Measurements from ENCODE around the gene KLHL29. TPM values are rescaled to one million over a fixed set of nuclear protein-coding genes. Genes with fewer than 3 reads are reported as not detected.

The KLHL29 gene
- total RNA-seq, 1 experiment from 2014 or later = 1.9 TPM

DNA sequence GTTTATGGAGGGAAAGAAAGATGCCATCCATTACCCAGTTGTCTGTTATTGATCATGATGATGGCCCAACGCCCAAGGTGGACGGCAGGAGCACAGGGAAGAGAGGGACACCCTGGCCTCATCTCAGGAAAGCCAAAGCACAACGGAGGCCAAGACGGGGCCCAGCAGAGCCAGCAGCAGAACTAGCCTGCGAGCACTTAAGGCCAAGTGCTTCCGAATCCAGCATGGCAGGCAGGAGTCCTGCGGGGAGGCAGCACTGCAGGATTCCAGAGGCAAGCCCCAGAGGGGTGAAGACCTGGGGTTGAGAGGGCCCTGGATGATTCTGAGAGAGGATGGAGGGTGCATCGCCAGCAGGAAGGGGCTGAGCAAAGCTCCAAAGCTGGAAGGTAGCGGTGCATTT is 28.3 kb upstream of the KLHL29 start:
- H3K4me1 ChIP-seq (replicated peaks) = no peaks in the 10 kb centered on the region; the same call in 1 of the 2 replicates
- no peak for DNase-seq (ENCODE audit: low read depth in 1 of 2, low spot score in 2 of 2)
- no peak overlapping the region for H3K27ac ChIP-seq
- H3K36me3 ChIP-seq = no peaks in the 10 kb centered on the region
- H3K27me3 ChIP-seq (replicated peaks) = no peaks in the 10 kb centered on the region
- H3K4me3 ChIP-seq = no peak overlapping the region
- no peaks in the 10 kb centered on the region for H3K9me3 ChIP-seq (replicated peaks)

- Histone ChIP-seq H3K4me1 (replicated peaks) (no peaks in the 10 kb centered on the region), H3K4me3 (no peak overlapping the region), H3K36me3 (no peaks in the 10 kb centered on the region), H3K9me3 (replicated peaks) (no peaks in the 10 kb centered on the region), H3K27me3 (replicated peaks) (0 out of 2 replicates have a peak, but pooled peaks cover 2% of the 10 kb centered on the region), H3K27ac (no peak overlapping the region)
- DNase-seq (ENCODE audit: low read depth in 1 of 2, low spot score in 2 of 2) = no peak
Measured at GRCh38 chr2:23359631-23360567, 25.1 kb upstream of the KLHL29 start.

DNA sequence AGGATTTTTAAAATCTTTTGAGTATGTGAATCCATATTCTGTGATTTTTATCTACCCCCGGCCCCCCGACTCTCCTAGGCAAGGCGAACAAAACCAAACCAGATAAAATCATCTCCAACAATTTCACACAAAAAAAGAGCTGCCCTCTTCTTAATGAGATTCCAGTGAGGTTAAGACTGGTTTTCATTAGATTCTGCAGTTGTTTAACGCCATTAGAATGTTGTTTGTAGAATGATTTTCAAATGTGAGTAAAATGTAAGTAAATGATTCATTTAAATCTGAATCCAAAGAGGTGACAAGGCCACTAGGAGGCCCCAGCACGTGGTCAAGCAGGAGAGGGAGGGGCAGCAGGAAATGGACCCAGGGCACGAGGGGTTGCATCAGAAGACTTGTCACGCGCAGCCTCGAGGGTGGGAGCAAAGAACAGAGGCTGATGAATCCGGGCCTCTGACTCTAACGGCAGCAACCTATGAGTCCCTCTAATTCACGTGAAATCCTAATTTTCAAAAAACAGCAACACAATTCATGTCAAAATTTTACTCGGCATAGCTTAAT is 24.3 kb upstream of the KLHL29 start:
- DNase-seq (ENCODE audit: low read depth in 1 of 2, low spot score in 2 of 2) = no peak
- Histone ChIP-seq H3K27ac (no peak overlapping the region), H3K4me1 (replicated peaks) (no peaks in the 10 kb centered on the region), H3K36me3 (no peaks in the 10 kb centered on the region), H3K4me3 (no peak overlapping the region), H3K9me3 (replicated peaks) (no peaks in the 10 kb centered on the region), H3K27me3 (replicated peaks) (0 out of 2 replicates have a peak, but pooled peaks cover 2% of the 10 kb centered on the region)

DNA sequence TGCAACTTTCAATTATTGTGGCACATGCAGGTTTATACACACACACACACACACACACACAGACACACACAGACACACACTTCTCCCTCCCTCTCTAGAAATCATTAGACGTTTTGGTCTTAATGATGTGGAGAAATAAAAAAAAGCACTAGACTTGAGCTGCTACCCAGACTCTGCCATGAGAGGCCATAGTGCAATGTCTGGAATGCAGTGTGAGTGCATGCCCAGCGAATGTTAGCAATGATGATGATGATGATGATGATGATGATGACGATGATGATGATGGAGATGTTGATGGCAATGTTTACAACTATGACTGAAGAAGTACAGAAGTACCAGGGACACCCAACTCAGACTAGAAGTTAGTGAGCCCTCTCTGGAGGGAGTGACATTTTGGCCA is 23.8 kb upstream of the KLHL29 start:
- Histone ChIP-seq H3K27ac (no peak overlapping the region), H3K27me3 (replicated peaks) (0 out of 2 replicates have a peak, but pooled peaks cover 2% of the 10 kb centered on the region), H3K4me1 (replicated peaks) (no peaks in the 10 kb centered on the region), H3K4me3 (no peak overlapping the region), H3K9me3 (replicated peaks) (no peaks in the 10 kb centered on the region), H3K36me3 (no peaks in the 10 kb centered on the region)
- no peak for DNase-seq (ENCODE audit: low read depth in 1 of 2, low spot score in 2 of 2)

DNA sequence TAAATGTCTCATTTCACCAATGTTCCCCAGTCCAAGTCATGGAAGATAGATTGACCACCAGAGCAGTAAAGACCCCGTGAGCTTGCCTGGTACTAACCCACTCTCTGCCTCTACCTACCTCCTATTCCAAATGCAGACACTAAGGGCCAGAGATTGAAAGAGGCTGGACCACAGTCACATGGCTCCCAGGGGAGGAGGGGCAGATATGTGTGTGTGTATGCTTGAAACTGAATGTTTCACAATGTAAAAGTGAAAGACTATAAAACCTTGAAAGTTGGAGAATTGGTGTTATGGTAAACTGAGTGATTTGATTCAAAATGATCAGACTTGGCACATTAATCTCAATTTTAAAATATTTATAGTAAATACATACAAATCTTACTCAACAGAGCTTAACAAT is 21.7 kb upstream of the KLHL29 start:
- Histone ChIP-seq H3K27me3 (replicated peaks) (0 out of 2 replicates have a peak, but pooled peaks cover 2% of the 10 kb centered on the region), H3K36me3 (no peaks in the 10 kb centered on the region), H3K9me3 (replicated peaks) (no peaks in the 10 kb centered on the region), H3K4me3 (no peak overlapping the region), H3K27ac (no peak overlapping the region), H3K4me1 (replicated peaks) (no peaks in the 10 kb centered on the region)
- DNase-seq (ENCODE audit: low read depth in 1 of 2, low spot score in 2 of 2) = no peak

GRCh38 chr2:23363831-23364230 is 21.1 kb upstream of the KLHL29 start:
- Histone ChIP-seq H3K4me1 (replicated peaks) (no peaks in the 10 kb centered on the region), H3K9me3 (replicated peaks) (no peaks in the 10 kb centered on the region), H3K36me3 (no peaks in the 10 kb centered on the region), H3K4me3 (no peak overlapping the region), H3K27me3 (replicated peaks) (0 out of 2 replicates have a peak, but pooled peaks cover 2% of the 10 kb centered on the region), H3K27ac (no peak overlapping the region)
- DNase-seq (ENCODE audit: low read depth in 1 of 2, low spot score in 2 of 2) = no peak

GRCh38 chr2:23366720-23367119 is 18.3 kb upstream of the KLHL29 start:
- Histone ChIP-seq H3K4me1 (replicated peaks) (no peaks in the 10 kb centered on the region), H3K9me3 (replicated peaks) (no peaks in the 10 kb centered on the region), H3K36me3 (no peaks in the 10 kb centered on the region), H3K27me3 (replicated peaks) (0 out of 2 replicates have a peak, but pooled peaks cover 2% of the 10 kb centered on the region), H3K4me3 (no peak overlapping the region), H3K27ac (no peak overlapping the region)
- no peak for DNase-seq (ENCODE audit: low read depth in 1 of 2, low spot score in 2 of 2)

DNA sequence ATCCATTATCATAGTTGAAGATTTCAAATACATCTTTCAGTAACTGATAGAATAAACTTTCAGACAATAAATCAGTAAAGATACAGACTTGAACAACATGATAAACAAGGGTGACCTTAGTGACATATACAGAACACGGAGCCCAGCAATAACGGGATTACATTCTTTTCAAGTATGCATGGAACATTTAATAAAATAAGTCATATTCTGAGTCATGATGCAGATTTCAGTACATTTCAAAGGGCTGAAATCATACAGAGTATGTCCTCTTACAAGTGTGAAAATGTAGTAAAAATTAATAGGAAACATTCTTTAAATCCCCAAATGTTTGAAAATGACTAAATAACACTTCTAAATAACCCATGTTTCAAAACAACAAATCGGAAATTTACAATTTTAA is 17.2 kb upstream of the KLHL29 start:
- no peak overlapping the region for H3K27ac ChIP-seq
- no peaks in the 10 kb centered on the region for H3K36me3 ChIP-seq
- DNase-seq (ENCODE audit: low read depth in 1 of 2, low spot score in 2 of 2) = no peak
- H3K9me3 ChIP-seq (replicated peaks) = no peaks in the 10 kb centered on the region
- no peaks in the 10 kb centered on the region for H3K4me1 ChIP-seq (replicated peaks)
- no peak overlapping the region for H3K4me3 ChIP-seq
- 0 out of 2 replicates have a peak, but pooled peaks cover 2% of the 10 kb centered on the region for H3K27me3 ChIP-seq (replicated peaks)

GRCh38 chr2:23373666-23374065 is 11.3 kb upstream of the KLHL29 start:
- Histone ChIP-seq H3K9me3 (replicated peaks) (no peaks in the 10 kb centered on the region), H3K27me3 (replicated peaks) (no peaks in the 10 kb centered on the region), H3K36me3 (no peaks in the 10 kb centered on the region), H3K27ac (no peak overlapping the region), H3K4me3 (no peak overlapping the region), H3K4me1 (replicated peaks) (peaks cover 6% of the 10 kb centered on the region)
- DNase-seq (ENCODE audit: low read depth in 1 of 2, low spot score in 2 of 2) = no peak

GRCh38 chr2:23375448-23375847 is 9.5 kb upstream of the KLHL29 start:
- no peak overlapping the region for H3K27ac ChIP-seq
- H3K36me3 ChIP-seq = no peaks in the 10 kb centered on the region
- no peaks in the 10 kb centered on the region for H3K9me3 ChIP-seq (replicated peaks)
- no peaks in the 10 kb centered on the region for H3K27me3 ChIP-seq (replicated peaks)
- peaks cover 8% of the 10 kb centered on the region for H3K4me1 ChIP-seq (replicated peaks)
- no peak for DNase-seq (ENCODE audit: low read depth in 1 of 2, low spot score in 2 of 2)
- no peak overlapping the region for H3K4me3 ChIP-seq

- Histone ChIP-seq H3K36me3 (no peaks in the 10 kb centered on the region), H3K4me3 (no peak overlapping the region), H3K4me1 (replicated peaks) (peaks cover 14% of the 10 kb centered on the region), H3K9me3 (replicated peaks) (no peaks in the 10 kb centered on the region), H3K27me3 (replicated peaks) (no peaks in the 10 kb centered on the region), H3K27ac (no peak overlapping the region)
- no peak for DNase-seq (ENCODE audit: low read depth in 1 of 2, low spot score in 2 of 2)
Measured at GRCh38 chr2:23376075-23376474, 8.9 kb upstream of the KLHL29 start.

GRCh38 chr2:23376972-23377371 is 8.0 kb upstream of the KLHL29 start:
- Histone ChIP-seq H3K36me3 (no peaks in the 10 kb centered on the region), H3K9me3 (replicated peaks) (no peaks in the 10 kb centered on the region), H3K4me3 (no peak overlapping the region), H3K4me1 (replicated peaks) (peaks cover 20% of the 10 kb centered on the region), H3K27me3 (replicated peaks) (no peaks in the 10 kb centered on the region), H3K27ac (no peak overlapping the region; the same call in 1 of the 2 replicates)
- peak; percentile 47 to 60 for DNase-seq (ENCODE audit: low read depth in 1 of 2, low spot score in 2 of 2)

GRCh38 chr2:23377771-23378170 is 7.2 kb upstream of the KLHL29 start:
- Histone ChIP-seq H3K36me3 (no peaks in the 10 kb centered on the region), H3K27ac (no peak overlapping the region), H3K9me3 (replicated peaks) (no peaks in the 10 kb centered on the region), H3K4me3 (no peak overlapping the region), H3K4me1 (replicated peaks) (peaks cover 20% of the 10 kb centered on the region), H3K27me3 (replicated peaks) (no peaks in the 10 kb centered on the region)
- DNase-seq (ENCODE audit: low read depth in 1 of 2, low spot score in 2 of 2) = no peak

DNA sequence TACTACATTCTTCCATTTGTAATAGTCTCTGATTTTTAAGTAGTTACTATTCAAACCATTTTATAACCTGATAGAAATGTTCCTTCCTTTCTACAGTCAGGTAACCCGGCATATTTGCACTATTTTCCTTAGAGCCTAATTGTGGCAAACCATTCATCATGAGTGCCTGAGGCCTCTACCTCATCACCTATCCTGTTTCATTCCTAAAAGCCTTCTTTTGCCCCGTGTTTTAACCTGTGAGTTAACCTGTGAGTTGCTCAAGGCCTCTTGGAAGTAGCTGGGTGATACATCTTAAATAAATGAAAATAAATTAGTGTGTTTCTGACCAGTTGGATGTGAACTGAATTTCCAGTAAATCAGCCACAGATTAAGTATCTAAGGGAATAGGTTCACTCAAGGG is 6.5 kb upstream of the KLHL29 start:
- Histone ChIP-seq H3K4me1 (replicated peaks) (peaks cover 20% of the 10 kb centered on the region), H3K27me3 (replicated peaks) (no peaks in the 10 kb centered on the region)
- no peak for DNase-seq (ENCODE audit: low read depth in 1 of 2, low spot score in 2 of 2)

More for the DNA sequence above, 6.5 kb upstream of the KLHL29 start:
- Histone ChIP-seq H3K9me3 (replicated peaks) (no peaks in the 10 kb centered on the region), H3K4me3 (no peak overlapping the region), H3K36me3 (no peaks in the 10 kb centered on the region), H3K27ac (no peak overlapping the region)

Measured in SJSA1 (cell line).